GM21576 (cell line): Measurements from ENCODE around the gene ARHGAP10.
"Not testable (repeated sequence)": the region's sequence is repeated elsewhere in the genome, so short reads cannot be mapped to it uniquely, and the experiment has no call there.

ENCODE experiments used
- ATAC-seq: cut with Tn5 transposase; IDR thresholded peaks from one replicate; pipeline ENCODE4 v1.9.1; 2021; ENCODE audit warnings: mild to moderate bottlenecking, moderate library complexity; ENCODE audit not compliant: unreplicated experiment

Gene ARHGAP10

GRCh38 chr4:147791865-147792264 lies 60.0 kb downstream of the ARHGAP10 start:
- no peak for ATAC-seq

GRCh38 chr4:147793569-147794313 lies 61.9 kb downstream of the ARHGAP10 start:
- ATAC-seq, result peak; percentile 39

- no peak for ATAC-seq
These were observed 62.4 kb downstream of the ARHGAP10 start for GRCh38 chr4:147794314-147794680.

- ATAC-seq, result peak; percentile 52
These were observed 63.0 kb downstream of the ARHGAP10 start for GRCh38 chr4:147794787-147795413.

- ATAC-seq, result not testable (repeated sequence)
These were observed 67.2 kb downstream of the ARHGAP10 start for GRCh38 chr4:147799057-147799456.

GRCh38 chr4:147799986-147800555 lies 68.2 kb downstream of the ARHGAP10 start:
- peak; percentile 98 for ATAC-seq

- no peak for ATAC-seq
These were observed 69.9 kb downstream of the ARHGAP10 start for GRCh38 chr4:147801820-147802219.

GRCh38 chr4:147802346-147802745 lies 70.5 kb downstream of the ARHGAP10 start:
- no peak for ATAC-seq

GRCh38 chr4:147805946-147806345 lies 74.1 kb downstream of the ARHGAP10 start:
- ATAC-seq, result no peak

- ATAC-seq, result no peak
These were observed 76.6 kb downstream of the ARHGAP10 start for GRCh38 chr4:147808447-147808846.

GRCh38 chr4:147809211-147809610 lies 77.3 kb downstream of the ARHGAP10 start:
- no peak for ATAC-seq

GRCh38 chr4:147811878-147812277 lies 80.0 kb downstream of the ARHGAP10 start:
- no peak for ATAC-seq

- ATAC-seq, result no peak
These were observed 81.4 kb downstream of the ARHGAP10 start for GRCh38 chr4:147813109-147813773.

- ATAC-seq, result no peak
These were observed 82.1 kb downstream of the ARHGAP10 start for GRCh38 chr4:147813973-147814372.

GRCh38 chr4:147814376-147814775 lies 82.5 kb downstream of the ARHGAP10 start:
- no peak for ATAC-seq

- no peak for ATAC-seq
These were observed 83.9 kb downstream of the ARHGAP10 start for GRCh38 chr4:147815741-147816140.

GRCh38 chr4:147816382-147817254 lies 84.7 kb downstream of the ARHGAP10 start:
- ATAC-seq, result no peak

GRCh38 chr4:147820975-147821374 lies 89.1 kb downstream of the ARHGAP10 start:
- no peak for ATAC-seq

GRCh38 chr4:147821555-147821954 lies 89.7 kb downstream of the ARHGAP10 start:
- peak; percentile 67 for ATAC-seq

GRCh38 chr4:147822128-147822527 lies 90.2 kb downstream of the ARHGAP10 start:
- ATAC-seq, result no peak

GRCh38 chr4:147823130-147823529 lies 91.2 kb downstream of the ARHGAP10 start:
- ATAC-seq, result no peak
